Nephron (organoid): ENCODE results near the gene TULP4.
"Not testable (repeated sequence)": the region's sequence is repeated elsewhere in the genome, so short reads cannot be mapped to it uniquely, and the experiment has no call there.

Experiments used
- H3K27ac Mint-ChIP-seq, 3 experiments: 2 replicates each; pipeline ENCODE4 v1.8.0; 2020; ENCODE audit warnings: mixed read lengths in 3 of 3, mild to moderate bottlenecking in 2 of 3, moderate library complexity in 1 of 3
- H3K27me3 Mint-ChIP-seq: 2 replicates; pipeline ENCODE4 v1.8.0; 2021; ENCODE audit warnings: low read depth, mild to moderate bottlenecking, moderate library complexity, mixed read lengths
- H3K36me3 Mint-ChIP-seq: 2 replicates; pipeline ENCODE4 v1.8.0; 2020; ENCODE audit warnings: low read depth, mixed read lengths
- H3K4me1 Mint-ChIP-seq: 2 replicates; pipeline ENCODE4 v1.8.0; 2020; ENCODE audit warnings: mixed read lengths
- H3K4me3 Mint-ChIP-seq, 3 experiments: 2 replicates each; pipeline ENCODE4 v1.8.0; 2020; ENCODE audit warnings: mild to moderate bottlenecking in 3 of 3, mixed read lengths in 3 of 3, moderate library complexity in 2 of 3
- H3K9me3 Mint-ChIP-seq: 2 replicates; pipeline ENCODE4 v1.8.0; 2020; ENCODE audit warnings: mixed read lengths
- TF ChIP-seq, protein P1 (sequence below), 3 experiments: fragments of 200-600 bp; sonication (generic); IDR thresholded peaks; one replicate each; pipeline ENCODE4 v1.5.0; 2021; ENCODE audit warnings: antibody characterized with exemption in 3 of 3; ENCODE audit not compliant: unreplicated experiment in 3 of 3

The TULP4 gene

DNA sequence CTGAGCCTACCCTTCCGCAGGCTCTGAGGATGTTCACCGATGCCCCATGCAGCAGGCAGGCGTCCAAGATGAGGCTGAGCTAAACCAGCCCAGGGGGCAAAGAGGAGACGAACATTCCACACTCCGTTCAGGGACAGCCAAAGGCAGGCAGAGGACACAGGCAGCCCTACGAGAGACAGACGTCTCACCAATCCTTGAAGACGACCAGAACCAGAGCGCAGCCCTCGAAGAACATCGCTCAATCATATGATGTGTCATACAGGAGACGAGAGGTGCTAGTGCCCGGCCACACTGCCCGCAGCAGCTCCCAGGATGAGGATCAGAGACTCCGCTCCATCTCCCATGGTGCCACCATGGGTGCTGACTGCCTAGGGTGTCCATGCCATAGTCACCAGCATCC is 212.0 kb downstream of the TULP4 start:
- Mint-ChIP-seq H3K27ac (no peak overlapping the region), H3K9me3 (peaks cover 40% of the 10 kb centered on the region), H3K4me3 (no peak overlapping the region), H3K36me3 (peaks cover 14% of the 10 kb centered on the region), H3K27me3 (peaks cover 4% of the 10 kb centered on the region), H3K4me1 (no peaks in the 10 kb centered on the region)
- TF ChIP-seq, protein P1, sequence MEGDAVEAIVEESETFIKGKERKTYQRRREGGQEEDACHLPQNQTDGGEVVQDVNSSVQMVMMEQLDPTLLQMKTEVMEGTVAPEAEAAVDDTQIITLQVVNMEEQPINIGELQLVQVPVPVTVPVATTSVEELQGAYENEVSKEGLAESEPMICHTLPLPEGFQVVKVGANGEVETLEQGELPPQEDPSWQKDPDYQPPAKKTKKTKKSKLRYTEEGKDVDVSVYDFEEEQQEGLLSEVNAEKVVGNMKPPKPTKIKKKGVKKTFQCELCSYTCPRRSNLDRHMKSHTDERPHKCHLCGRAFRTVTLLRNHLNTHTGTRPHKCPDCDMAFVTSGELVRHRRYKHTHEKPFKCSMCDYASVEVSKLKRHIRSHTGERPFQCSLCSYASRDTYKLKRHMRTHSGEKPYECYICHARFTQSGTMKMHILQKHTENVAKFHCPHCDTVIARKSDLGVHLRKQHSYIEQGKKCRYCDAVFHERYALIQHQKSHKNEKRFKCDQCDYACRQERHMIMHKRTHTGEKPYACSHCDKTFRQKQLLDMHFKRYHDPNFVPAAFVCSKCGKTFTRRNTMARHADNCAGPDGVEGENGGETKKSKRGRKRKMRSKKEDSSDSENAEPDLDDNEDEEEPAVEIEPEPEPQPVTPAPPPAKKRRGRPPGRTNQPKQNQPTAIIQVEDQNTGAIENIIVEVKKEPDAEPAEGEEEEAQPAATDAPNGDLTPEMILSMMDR (IDR thresholded peaks at IDR 0.05; ENCODE audit: unreplicated experiment in 3 of 3) = no peak

DNA sequence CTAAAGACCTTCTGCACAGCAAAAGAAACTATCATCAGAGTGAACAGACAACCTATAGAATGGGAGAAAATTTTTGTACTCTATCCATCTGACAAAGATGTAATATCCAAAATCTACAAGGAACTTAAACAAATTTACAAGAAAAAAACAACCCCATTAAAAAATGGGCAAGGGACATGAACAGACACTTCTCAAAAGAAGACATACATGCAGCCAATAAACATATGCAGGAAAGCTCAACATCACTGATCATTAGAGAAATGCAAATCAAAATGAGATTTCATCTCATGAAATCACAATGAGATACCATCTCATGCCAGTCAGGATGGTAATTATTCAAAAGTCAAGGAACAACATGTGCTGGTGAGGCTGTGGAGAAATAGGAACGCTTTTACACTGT is 215.6 kb downstream of the TULP4 start:
- not testable (repeated sequence) for H3K4me3 Mint-ChIP-seq, H3K27ac Mint-ChIP-seq, H3K27me3 Mint-ChIP-seq, H3K4me1 Mint-ChIP-seq
- peaks cover 14% of the 10 kb centered on the region for H3K36me3 Mint-ChIP-seq
- peaks cover 48% of the 10 kb centered on the region for H3K9me3 Mint-ChIP-seq

DNA sequence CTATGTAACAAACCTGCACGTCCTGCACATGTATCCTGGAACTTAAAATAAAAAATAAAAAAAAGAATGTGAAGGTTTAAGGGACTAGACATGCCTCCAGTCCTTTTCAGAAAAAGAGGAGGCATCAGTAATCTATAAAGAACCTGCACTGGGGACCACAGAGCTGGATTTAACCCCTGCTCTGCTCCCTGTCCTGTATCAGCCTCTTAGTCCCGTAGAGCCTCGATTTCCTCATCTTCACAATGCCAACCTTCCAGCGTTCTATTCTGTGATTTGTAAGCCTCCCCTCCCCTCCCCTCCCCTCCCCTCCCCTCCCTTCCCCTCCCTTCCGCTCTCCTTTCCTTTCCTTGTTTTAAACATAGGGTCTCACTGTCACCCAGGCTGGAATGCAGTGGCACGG is 216.6 kb downstream of the TULP4 start:
- no peaks in the 10 kb centered on the region for H3K4me1 Mint-ChIP-seq

DNA sequence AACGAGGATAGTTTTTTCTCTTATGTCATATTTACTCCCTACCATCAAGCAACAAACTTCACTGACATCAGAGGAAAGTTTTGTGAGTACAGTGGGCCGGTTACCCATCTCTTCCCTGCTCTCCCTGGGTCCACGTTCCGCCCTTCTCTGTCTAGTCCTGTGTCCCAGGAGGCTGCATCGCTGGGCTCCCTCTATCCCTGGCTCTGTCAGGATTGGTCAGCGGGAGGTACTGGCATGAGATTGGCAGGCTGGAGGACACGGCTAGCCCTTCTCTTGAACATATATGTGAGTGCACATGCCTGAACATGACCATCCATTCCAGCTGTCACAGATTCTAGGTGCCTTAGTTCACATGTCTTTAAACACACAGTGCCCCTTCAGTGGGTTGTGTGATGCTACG is 217.4 kb downstream of the TULP4 start:
- no peak overlapping the region for H3K27ac Mint-ChIP-seq

More for the DNA sequence above, 216.6 kb downstream of the TULP4 start:
- H3K27me3 Mint-ChIP-seq = no peaks in the 10 kb centered on the region
- H3K9me3 Mint-ChIP-seq = peaks cover 43% of the 10 kb centered on the region
- no peak overlapping the region for H3K4me3 Mint-ChIP-seq
- TF ChIP-seq, protein P1 (IDR thresholded peaks at IDR 0.05; ENCODE audit: unreplicated experiment in 3 of 3) = no peak
- H3K27ac Mint-ChIP-seq = no peak overlapping the region
- H3K36me3 Mint-ChIP-seq = peaks cover 8% of the 10 kb centered on the region

DNA sequence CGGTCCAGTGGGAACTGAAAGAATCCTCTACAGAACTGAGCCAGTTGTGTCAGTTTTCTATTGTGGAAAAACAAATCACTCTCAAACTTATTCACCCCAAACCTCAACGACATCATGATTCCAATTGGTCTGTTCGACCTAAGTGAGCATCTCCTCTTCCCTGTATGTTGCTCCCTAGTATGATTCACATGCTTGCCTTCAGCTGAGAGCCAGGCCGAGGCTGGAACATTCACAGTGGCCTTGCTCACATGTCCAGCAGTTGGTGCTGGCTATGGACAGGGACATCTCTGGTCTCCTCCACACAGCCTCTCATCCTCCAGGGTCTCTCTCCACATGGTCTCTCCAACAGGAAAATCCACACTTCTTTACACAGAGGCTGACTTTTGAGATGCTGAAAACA is 219.3 kb downstream of the TULP4 start:
- Mint-ChIP-seq H3K4me1 (peaks cover 5% of the 10 kb centered on the region), H3K36me3 (no peaks in the 10 kb centered on the region), H3K27ac (no peak overlapping the region), H3K27me3 (no peaks in the 10 kb centered on the region), H3K4me3 (no peak overlapping the region), H3K9me3 (peaks cover 23% of the 10 kb centered on the region)
- TF ChIP-seq, protein P1 (IDR thresholded peaks at IDR 0.05; ENCODE audit: unreplicated experiment in 3 of 3) = no peak

More for the DNA sequence above, 217.4 kb downstream of the TULP4 start:
- peaks cover 6% of the 10 kb centered on the region for H3K36me3 Mint-ChIP-seq
- no peaks in the 10 kb centered on the region for H3K27me3 Mint-ChIP-seq
- H3K4me3 Mint-ChIP-seq = no peak overlapping the region
- TF ChIP-seq, protein P1 (IDR thresholded peaks at IDR 0.05; ENCODE audit: unreplicated experiment in 3 of 3) = no peak
- peaks cover 42% of the 10 kb centered on the region for H3K9me3 Mint-ChIP-seq
- H3K4me1 Mint-ChIP-seq = no peaks in the 10 kb centered on the region

DNA sequence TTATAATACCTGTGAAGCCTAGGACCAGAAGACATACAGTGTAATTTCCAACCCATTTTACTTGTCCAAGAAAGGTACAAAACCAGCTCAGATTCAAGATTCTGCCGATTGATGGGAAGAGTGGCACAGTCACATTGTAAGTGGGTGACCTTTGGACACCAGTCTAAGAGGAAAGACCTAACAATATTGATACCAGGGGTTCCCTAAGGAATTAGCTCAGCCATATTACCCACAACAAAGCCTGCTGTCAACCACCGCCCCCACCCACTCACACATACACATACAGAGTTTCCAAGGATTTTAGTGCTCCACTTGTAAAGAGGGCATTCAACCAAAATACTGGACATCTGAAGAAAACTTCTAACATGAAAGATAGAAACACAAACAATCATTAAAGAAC is 219.7 kb downstream of the TULP4 start:
- Mint-ChIP-seq H3K4me3 (peak overlapping the region in 1 of 3 experiments; percentile 29), H3K4me1 (peaks cover 5% of the 10 kb centered on the region), H3K27me3 (no peaks in the 10 kb centered on the region), H3K27ac (no peak overlapping the region), H3K9me3 (peaks cover 19% of the 10 kb centered on the region), H3K36me3 (no peaks in the 10 kb centered on the region)
- TF ChIP-seq, protein P1 (IDR thresholded peaks at IDR 0.05; ENCODE audit: unreplicated experiment in 3 of 3) = no peak
